K562 (cell line): Measurements from ENCODE around the gene ABHD16A. TPM values are rescaled to one million over a fixed set of nuclear protein-coding genes. Genes with fewer than 3 reads are reported as not detected.

Experiments
- ARID2 ChIP-seq: fragments of 450-650 bp; IDR thresholded peaks from 2 replicates; pipeline ENCODE4 v1.6.1; 2017; ENCODE audit warnings: antibody characterized with exemption, mild to moderate bottlenecking
- ARID3A ChIP-seq: IDR thresholded peaks from 2 replicates; pipeline ENCODE4 v1.6.1; 2012; ENCODE audit warnings: low read depth, low read length, improper control_type of control experiment, borderline replicate concordance
- CBX2 ChIP-seq: fragments of 200-600 bp; sonication (generic); IDR thresholded peaks from one replicate; pipeline ENCODE4 v1.6.1; 2012; ENCODE audit warnings: mild to moderate bottlenecking, low read length, inconsistent platforms; ENCODE audit not compliant: insufficient read depth, poor library complexity, severe bottlenecking
- DPF2 ChIP-seq: fragments of 450-650 bp; IDR thresholded peaks from 2 replicates; pipeline ENCODE4 v1.6.1; 2016
- EGR1 ChIP-seq: fragments of 450-650 bp; conservative IDR thresholded peaks from 2 replicates; pipeline ENCODE4 v1.6.1; 2017; ENCODE audit warnings: mild to moderate bottlenecking
- EWSR1 ChIP-seq: fragments of 450-650 bp; IDR thresholded peaks from 2 replicates; pipeline ENCODE4 v1.6.1; 2018; ENCODE audit warnings: borderline replicate concordance, mild to moderate bottlenecking, low read depth, moderate library complexity; ENCODE audit not compliant: partially characterized antibody
- FOXK1 ChIP-seq: sonication (generic); formaldehyde crosslinking; IDR thresholded peaks from 2 replicates; pipeline ENCODE4 v1.8.0; 2022; ENCODE audit warnings: missing genetic modification reagents, mild to moderate bottlenecking, borderline replicate concordance
- NFRKB ChIP-seq: fragments of 450-650 bp; IDR thresholded peaks from 2 replicates; pipeline ENCODE4 v1.6.1; 2016; ENCODE audit warnings: low read depth
- NR4A1 ChIP-seq, 2 experiments: fragments of 250-450 bp in 1 of 2; fragments of 450-650 bp in 1 of 2; sonication (Bioruptor Pico) in 1 of 2; IDR thresholded peaks; 2 replicates each; pipeline versions ENCODE4 v1.4.0 to v1.6.1; 2016 to 2020; ENCODE audit warnings: mild to moderate bottlenecking in 2 of 2, missing compliant biosample characterization in 1 of 2, missing genetic modification characterization in 1 of 2, moderate library complexity in 1 of 2
- PTTG1 ChIP-seq: fragments of 450-650 bp; IDR thresholded peaks from 2 replicates; pipeline ENCODE4 v1.6.1; 2016; ENCODE audit warnings: low read depth, mild to moderate bottlenecking, missing genetic modification characterization, missing compliant biosample characterization
- RFX7 ChIP-seq: fragments of 250-450 bp; sonication (Bioruptor Pico); IDR thresholded peaks from 2 replicates; pipeline ENCODE4 v1.5.1; 2021; ENCODE audit warnings: mild to moderate bottlenecking
- SMC3 ChIP-seq: conservative IDR thresholded peaks from 2 replicates; pipeline ENCODE4 v1.6.1; 2011; ENCODE audit warnings: low read depth, low read length, improper control_type of control experiment; ENCODE audit not compliant: insufficient read depth
- SRF ChIP-seq, 2 experiments: fragments of 250-450, 450-650 bp in 1 of 2; sonication (Bioruptor Pico) in 1 of 2; sonication (generic) in 1 of 2; formaldehyde crosslinking; IDR thresholded peaks; 2 replicates each; pipeline versions ENCODE4 v1.5.0 to v1.5.1; 2020 to 2022; ENCODE audit warnings: mild to moderate bottlenecking in 1 of 2, missing genetic modification reagents in 1 of 2
- STAG1 ChIP-seq: sonication (generic); formaldehyde crosslinking; IDR thresholded peaks from 2 replicates; pipeline ENCODE4 v1.5.0; 2020; ENCODE audit warnings: missing genetic modification reagents, borderline replicate concordance
- THAP12 ChIP-seq: fragments of 250-450 bp; sonication (Bioruptor Pico); IDR thresholded peaks from 2 replicates; pipeline ENCODE4 v1.9.0; 2021; ENCODE audit warnings: mild to moderate bottlenecking, inconsistent platforms
- TRIM24 ChIP-seq, 2 experiments: fragments of 450-650 bp; IDR thresholded peaks; 2 replicates each; pipeline ENCODE4 v1.6.1; 2016
- ZBTB1 ChIP-seq: sonication (generic); formaldehyde crosslinking; IDR thresholded peaks from 2 replicates; pipeline ENCODE4 v1.8.1; 2023; ENCODE audit warnings: missing genetic modification reagents, low read depth, mild to moderate bottlenecking, borderline replicate concordance
- ZBTB2 ChIP-seq: fragments of 450-650 bp; IDR thresholded peaks from 2 replicates; pipeline ENCODE4 v1.6.1; 2016; ENCODE audit warnings: antibody characterized with exemption
- ZFP30 ChIP-seq: fragments of 250-450 bp; sonication (Bioruptor Pico); IDR thresholded peaks from 2 replicates; pipeline ENCODE4 v1.8.0; 2022; ENCODE audit warnings: moderate library complexity, mild to moderate bottlenecking, inconsistent platforms, borderline replicate concordance
- ZFPM2 ChIP-seq: fragments of 250-450 bp; sonication (Bioruptor Pico); IDR thresholded peaks from 2 replicates; pipeline ENCODE4 v1.5.1; 2022; ENCODE audit warnings: mild to moderate bottlenecking
- ZNF347 ChIP-seq: fragments of 450-650 bp; formaldehyde crosslinking; IDR thresholded peaks from 2 replicates; pipeline ENCODE4 v1.4.0; 2020; ENCODE audit warnings: low read depth, mild to moderate bottlenecking, moderate library complexity
- ZNF668 ChIP-seq: fragments of 250-450 bp; sonication (Bioruptor Pico); IDR thresholded peaks from 2 replicates; pipeline ENCODE4 v1.8.0; 2022; ENCODE audit warnings: mild to moderate bottlenecking, inconsistent platforms
- ZNF75A ChIP-seq: fragments of 450-650 bp; formaldehyde crosslinking; IDR thresholded peaks from 2 replicates; pipeline ENCODE4 v1.4.0; 2020; ENCODE audit warnings: mild to moderate bottlenecking
- polyA plus RNA-seq, 8 experiments: library from polyadenylated mRNA; depleted of rRNA in 4 of 8; stranded (reverse) in 5 of 8; unstranded in 3 of 8; fragments of >200 nt; fragmentation: Nextera tagmentation in 2 of 8; fragmentation: Illumina TruSeq in 1 of 8; extraction: Ambion mirVana in 2 of 8; extraction: Trizol in 1 of 8; gene quantifications; 2 replicates each; pipeline versions ENCODE4 v1.2.1 to v1.2.3, GENCODE V29; 2011 to 2014; ENCODE audit warnings: inconsistent platforms in 1 of 8, missing spikeins in 1 of 8
- total RNA-seq, 7 experiments: library from RNA; depleted of rRNA in 6 of 7; stranded (reverse); fragments of >200 nt in 6 of 7; fragmentation: Illumina TruSeq in 2 of 7; extraction: Trizol in 2 of 7; gene quantifications; 2 replicates each; pipeline versions ENCODE4 v1.2.1 to v1.2.3, GENCODE V29; 2011 to 2021; ENCODE audit warnings: low replicate concordance in 1 of 7

ABHD16A gene
- total and polyA plus RNA-seq, 9 of the 15 experiments (the other 6 are each of a cell fraction or from before 2014, with no cell fraction given) = 25.8 to 120 (median 81.6) TPM

GRCh38 chr6:31739639-31740396 lies 36.7 kb upstream of the ABHD16A start, which contains the start of gene MSH5 (continued):
- no peak for TF ChIP-seq ZNF347
- TF ChIP-seq FOXK1 (CRISPR knock-in tag) = peak; percentile 99
- TF ChIP-seq ZFPM2 (CRISPR knock-in tag) = peak; percentile 91
- TF ChIP-seq NFRKB = no peak
- no peak for TF ChIP-seq EGR1
- no peak for TF ChIP-seq ZBTB1
- peak; percentile 28; the same call in 1 of the 2 replicates for TF ChIP-seq PTTG1
- TF ChIP-seq STAG1 (CRISPR knock-in tag) = no peak
- TF ChIP-seq RFX7 = 0 out of 2 replicates have a peak, but pooled peaks have one; percentile 53
- TF ChIP-seq ZBTB2 = peak; percentile 94
- TF ChIP-seq ARID2 = 0 out of 2 replicates have a peak, but pooled peaks have one; percentile 39
- 0 out of 2 replicates have a peak, but pooled peaks have one; percentile 11 for TF ChIP-seq ARID3A
- no peak for TF ChIP-seq DPF2
- TF ChIP-seq SMC3 = no peak
- TF ChIP-seq SRF (CRISPR knock-in tag; IDR thresholded peaks at IDR 0.05) = peak in 1 of 2 experiments; percentile 66; a peak in 2 of 4 replicates
- TF ChIP-seq EWSR1 = no peak
- TF ChIP-seq NR4A1 (CRISPR knock-in tag; IDR thresholded peaks at IDR 0.05) = peak; percentile 88
- peak; percentile 63 for TF ChIP-seq NR4A1 (tag; IDR thresholded peaks at IDR 0.05)
- no peak for TF ChIP-seq CBX2
- 0 out of 2 replicates have a peak, but pooled peaks have one; percentile 62 for TF ChIP-seq ZNF75A (CRISPR knock-in tag)
- no peak for TF ChIP-seq ZFP30 (CRISPR knock-in tag)
- peak; percentile 39 to 40; a peak in 2 of 4 replicates for TF ChIP-seq TRIM24 (IDR thresholded peaks at IDR 0.05)
- TF ChIP-seq THAP12 = peak; percentile 87; the same call in 1 of the 2 replicates
- peak; percentile 53; the same call in 1 of the 2 replicates for TF ChIP-seq ZNF668
